MG63 (cell line): ENCODE data around the gene CD247. TPM values are rescaled to one million over a fixed set of nuclear protein-coding genes. Genes with fewer than 3 reads are reported as not detected.

Source experiments
- DNase-seq: peaks from one replicate; pipeline ENCODE4 v3.0.0-alpha.2; 2020
- H3K27me3 ChIP-seq: fragments of 250-450 bp; sonication (Bioruptor Pico); 2 replicates; pipeline ENCODE4 v1.5.1; 2020; ENCODE audit warnings: mild to moderate bottlenecking, moderate library complexity
- H3K36me3 ChIP-seq: fragments of 250-450 bp; sonication (Bioruptor Pico); 2 replicates; pipeline ENCODE4 v1.5.1; 2020; ENCODE audit warnings: mild to moderate bottlenecking, moderate library complexity
- H3K4me3 ChIP-seq: fragments of 250-450 bp; sonication (Bioruptor Pico); 2 replicates; pipeline ENCODE4 v1.5.1; 2020; ENCODE audit warnings: mild to moderate bottlenecking, moderate library complexity
- H3K9me3 ChIP-seq: fragments of 250-450 bp; sonication (Bioruptor Pico); 2 replicates; pipeline ENCODE4 v1.5.1; 2020; ENCODE audit warnings: mild to moderate bottlenecking, moderate library complexity
- total RNA-seq: library from RNA; depleted of rRNA; stranded (reverse); fragments of >200 nt; shearing (Covaris generic); gene quantifications from 2 replicates; pipeline ENCODE4 v1.2.3, GENCODE V29; 2014; ENCODE audit warnings: low replicate concordance

The CD247 gene
- total RNA-seq, 1 experiment from 2014 or later = not detected

GRCh38 chr1:167522246-167522645, 3.9 kb upstream of the CD247 start:
- peaks cover 4% of the 10 kb centered on the region; the same call in 1 of the 2 replicates for H3K9me3 ChIP-seq
- DNase-seq = no peak
- H3K27me3 ChIP-seq = peaks cover 5% of the 10 kb centered on the region; the same call in 1 of the 2 replicates
- no peaks in the 10 kb centered on the region for H3K36me3 ChIP-seq
- no peak overlapping the region for H3K4me3 ChIP-seq

GRCh38 chr1:167520711-167521206, 2.4 kb upstream of the CD247 start:
- H3K27me3 ChIP-seq = peaks cover 5% of the 10 kb centered on the region; the same call in 1 of the 2 replicates
- H3K9me3 ChIP-seq = peaks cover 4% of the 10 kb centered on the region; the same call in 1 of the 2 replicates
- H3K36me3 ChIP-seq = no peaks in the 10 kb centered on the region
- no peak for DNase-seq
- no peak overlapping the region for H3K4me3 ChIP-seq

- DNase-seq = peak; percentile 24
- H3K9me3 ChIP-seq = peaks cover 4% of the 10 kb centered on the region; the same call in 1 of the 2 replicates
- H3K4me3 ChIP-seq = no peak overlapping the region
- H3K27me3 ChIP-seq = peaks cover 16% of the 10 kb centered on the region
- no peaks in the 10 kb centered on the region for H3K36me3 ChIP-seq
These were observed 596 bp downstream of the CD247 start for GRCh38 chr1:167517535-167518330.

GRCh38 chr1:167516404-167517388, 1.6 kb downstream of the CD247 start:
- DNase-seq = no peak
- Histone ChIP-seq H3K36me3 (no peaks in the 10 kb centered on the region), H3K9me3 (no peaks in the 10 kb centered on the region), H3K4me3 (no peak overlapping the region), H3K27me3 (peaks cover 20% of the 10 kb centered on the region)

- no peak overlapping the region for H3K4me3 ChIP-seq
- H3K9me3 ChIP-seq = no peaks in the 10 kb centered on the region
- no peak for DNase-seq
- no peaks in the 10 kb centered on the region for H3K36me3 ChIP-seq
- H3K27me3 ChIP-seq = peaks cover 20% of the 10 kb centered on the region
These were observed 2.4 kb downstream of the CD247 start for GRCh38 chr1:167515893-167516321.

- no peaks in the 10 kb centered on the region for H3K36me3 ChIP-seq
- no peaks in the 10 kb centered on the region for H3K9me3 ChIP-seq
- no peak for DNase-seq
- peaks cover 20% of the 10 kb centered on the region for H3K27me3 ChIP-seq
- H3K4me3 ChIP-seq = no peak overlapping the region
These were observed 2.9 kb downstream of the CD247 start for GRCh38 chr1:167515461-167515860.

GRCh38 chr1:167514288-167514687, 4.0 kb downstream of the CD247 start:
- H3K9me3 ChIP-seq = no peaks in the 10 kb centered on the region
- peaks cover 20% of the 10 kb centered on the region for H3K27me3 ChIP-seq
- no peak overlapping the region for H3K4me3 ChIP-seq
- no peak for DNase-seq
- H3K36me3 ChIP-seq = no peaks in the 10 kb centered on the region

- DNase-seq = no peak
- no peaks in the 10 kb centered on the region for H3K36me3 ChIP-seq
- H3K9me3 ChIP-seq = no peaks in the 10 kb centered on the region
- H3K27me3 ChIP-seq = peaks cover 20% of the 10 kb centered on the region
- no peak overlapping the region for H3K4me3 ChIP-seq
These were observed 6.2 kb downstream of the CD247 start for GRCh38 chr1:167512046-167512654.

GRCh38 chr1:167511374-167511986, 6.8 kb downstream of the CD247 start:
- DNase-seq = no peak
- Histone ChIP-seq H3K36me3 (no peaks in the 10 kb centered on the region), H3K9me3 (no peaks in the 10 kb centered on the region), H3K4me3 (no peak overlapping the region), H3K27me3 (peaks cover 20% of the 10 kb centered on the region)

GRCh38 chr1:167510881-167511280, 7.4 kb downstream of the CD247 start:
- no peaks in the 10 kb centered on the region for H3K9me3 ChIP-seq
- no peak for DNase-seq
- H3K36me3 ChIP-seq = no peaks in the 10 kb centered on the region

GRCh38 chr1:167510244-167510643, 8.1 kb downstream of the CD247 start:
- no peak overlapping the region for H3K4me3 ChIP-seq
- H3K9me3 ChIP-seq = no peaks in the 10 kb centered on the region
- peaks cover 19% of the 10 kb centered on the region for H3K27me3 ChIP-seq
- DNase-seq = no peak
- H3K36me3 ChIP-seq = no peaks in the 10 kb centered on the region

More at GRCh38 chr1:167510881-167511280, 7.4 kb downstream of the CD247 start:
- Histone ChIP-seq H3K4me3 (no peak overlapping the region), H3K27me3 (peaks cover 20% of the 10 kb centered on the region)

- Histone ChIP-seq H3K4me3 (no peak overlapping the region), H3K9me3 (no peaks in the 10 kb centered on the region), H3K27me3 (peaks cover 17% of the 10 kb centered on the region), H3K36me3 (no peaks in the 10 kb centered on the region)
- DNase-seq = no peak
These were observed 8.7 kb downstream of the CD247 start for GRCh38 chr1:167509587-167509986.

GRCh38 chr1:167507719-167508118, 10.6 kb downstream of the CD247 start:
- no peak for DNase-seq
- Histone ChIP-seq H3K36me3 (no peaks in the 10 kb centered on the region), H3K4me3 (no peak overlapping the region), H3K27me3 (peaks cover 10% of the 10 kb centered on the region), H3K9me3 (no peaks in the 10 kb centered on the region)

GRCh38 chr1:167504467-167504827, 13.9 kb downstream of the CD247 start:
- Histone ChIP-seq H3K27me3 (peaks cover 6% of the 10 kb centered on the region), H3K36me3 (no peaks in the 10 kb centered on the region), H3K4me3 (no peak overlapping the region), H3K9me3 (no peaks in the 10 kb centered on the region)
- no peak for DNase-seq

GRCh38 chr1:167503626-167504466, 14.5 kb downstream of the CD247 start:
- no peak for DNase-seq
- H3K9me3 ChIP-seq = no peaks in the 10 kb centered on the region
- H3K36me3 ChIP-seq = no peaks in the 10 kb centered on the region
- no peak overlapping the region for H3K4me3 ChIP-seq
- peaks cover 6% of the 10 kb centered on the region for H3K27me3 ChIP-seq
